ENCODE data around the gene PMS1.
"Not testable (repeated sequence)": the region's sequence is repeated elsewhere in the genome, so short reads cannot be mapped to it uniquely, and the experiment has no call there.

Gene PMS1

GRCh38 chr2:189783927-189784867 lies at the start of gene PMS1, which contains the start of gene ORMDL1:
PMS1 (plus strand) TSS chr2:189784450; CDS start chr2:189791810, 7,360 bp downstream.
ORMDL1 (minus strand) TSS chr2:189784339; CDS start chr2:189782595, 1,744 bp downstream.
- Histone ChIP-seq H3K4me3 (ENCODE audit: low read length) (peak within 1 kb of the TSS; percentile 96), H3K27ac (ENCODE audit: low read length) (peak within 1 kb of the TSS; percentile 90), H3K9me3 (ENCODE audit: insufficient read depth, low read depth, low read length) (no peaks in the 10 kb centered on the region), H3K9ac (ENCODE audit: low read depth, low read length) (peak within 1 kb of the TSS; percentile 97), H3K4me1 (ENCODE audit: insufficient read depth, low read length) (0 out of 2 replicates have a peak, but pooled peaks cover 3% of the 10 kb centered on the region), H3K36me3 (ENCODE audit: insufficient read depth, low read depth, low read length) (peaks cover 46% of the 10 kb centered on the region), H3K27me3 (ENCODE audit: insufficient read depth, low read length) (no peaks in the 10 kb centered on the region)

- Histone ChIP-seq H3K4me3 (ENCODE audit: low read length) (no peak overlapping the region), H3K9me3 (ENCODE audit: insufficient read depth, low read depth, low read length) (no peaks in the 10 kb centered on the region), H3K4me1 (ENCODE audit: insufficient read depth, low read length) (no peaks in the 10 kb centered on the region), H3K9ac (ENCODE audit: low read depth, low read length) (no peak overlapping the region), H3K36me3 (ENCODE audit: insufficient read depth, low read depth, low read length) (peaks cover 25% of the 10 kb centered on the region), H3K27me3 (ENCODE audit: insufficient read depth, low read length) (no peaks in the 10 kb centered on the region), H3K27ac (ENCODE audit: low read length) (no peak overlapping the region)
These were observed 33.1 kb upstream of the PMS1 start for GRCh38 chr2:189751080-189751658.

DNA sequence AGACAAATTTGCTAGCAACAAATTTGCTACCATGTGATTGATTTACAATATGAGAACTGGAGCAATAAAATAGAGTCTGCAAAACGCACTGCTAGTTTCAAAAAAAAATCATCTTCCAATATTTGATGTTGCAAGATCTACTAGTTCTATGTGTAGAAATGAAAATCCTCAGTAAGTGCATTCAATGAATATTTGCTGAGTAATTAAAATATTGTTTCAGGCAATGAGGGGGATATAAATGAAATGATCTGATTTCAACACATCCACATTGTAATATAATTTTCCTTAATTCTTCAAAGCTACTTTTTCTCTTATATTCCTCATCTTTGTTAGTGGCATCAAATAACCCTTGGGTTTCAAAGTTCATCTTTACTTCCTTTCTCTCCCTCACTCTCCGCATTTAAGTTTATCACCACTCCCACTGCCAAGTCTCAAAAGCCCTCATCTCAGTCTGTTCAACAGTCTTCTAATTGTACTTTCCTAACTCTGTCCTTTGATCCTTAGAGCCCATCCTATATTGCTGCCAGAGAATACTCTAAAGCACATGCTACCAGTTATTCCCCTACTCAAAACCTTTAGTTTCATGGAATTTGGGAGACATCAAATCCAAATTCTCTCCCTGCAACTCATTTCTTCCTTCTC lies 27.8 kb upstream of the PMS1 start:
- no peaks in the 10 kb centered on the region for H3K9me3 ChIP-seq (ENCODE audit: insufficient read depth, low read depth, low read length)
- H3K9ac ChIP-seq (ENCODE audit: low read depth, low read length): no peak overlapping the region
- peaks cover 14% of the 10 kb centered on the region for H3K36me3 ChIP-seq (ENCODE audit: insufficient read depth, low read depth, low read length)
- H3K27ac ChIP-seq (ENCODE audit: low read length): no peak overlapping the region
- H3K27me3 ChIP-seq (ENCODE audit: insufficient read depth, low read length): no peaks in the 10 kb centered on the region
- no peaks in the 10 kb centered on the region for H3K4me1 ChIP-seq (ENCODE audit: insufficient read depth, low read length)
- no peak overlapping the region for H3K4me3 ChIP-seq (ENCODE audit: low read length)

DNA sequence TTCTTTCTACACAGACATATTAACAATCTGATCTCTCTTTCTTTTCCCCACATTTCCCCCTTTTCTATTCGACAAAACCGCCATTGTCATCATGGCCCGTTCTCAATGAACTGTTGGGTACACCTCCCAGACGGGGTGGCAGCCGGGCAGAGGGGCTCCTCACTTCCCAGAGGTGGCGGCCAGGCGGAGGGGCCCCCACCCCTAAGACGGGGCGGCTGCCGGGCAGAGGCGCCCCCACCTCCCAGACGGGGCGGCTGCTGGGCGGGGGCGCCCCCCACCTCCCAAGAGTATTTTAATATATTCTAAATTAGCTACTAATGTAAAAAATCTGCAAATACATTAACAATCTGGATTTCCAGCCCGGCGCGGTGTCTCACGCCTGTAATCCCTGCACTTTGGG lies 24.1 kb upstream of the PMS1 start:
- H3K27ac ChIP-seq (ENCODE audit: low read length); H3K4me3 ChIP-seq (ENCODE audit: low read length); H3K36me3 ChIP-seq (ENCODE audit: insufficient read depth, low read depth, low read length); H3K4me1 ChIP-seq (ENCODE audit: insufficient read depth, low read length); H3K9me3 ChIP-seq (ENCODE audit: insufficient read depth, low read depth, low read length); H3K9ac ChIP-seq (ENCODE audit: low read depth, low read length); H3K27me3 ChIP-seq (ENCODE audit: insufficient read depth, low read length): not testable (repeated sequence)

GRCh38 chr2:189762229-189762550 lies 22.1 kb upstream of the PMS1 start:
- H3K27ac ChIP-seq (ENCODE audit: low read length): peak overlapping the region; percentile 86

GRCh38 chr2:189762551-189763298 lies 21.5 kb upstream of the PMS1 start, which contains the start of gene OSGEPL1:
OSGEPL1 (minus strand) TSS chr2:189762792; CDS start chr2:189761640, 1,152 bp downstream.
- Histone ChIP-seq H3K9ac (ENCODE audit: low read depth, low read length) (peak within 1 kb of the TSS; percentile 97), H3K9me3 (ENCODE audit: insufficient read depth, low read depth, low read length) (no peaks in the 10 kb centered on the region), H3K27ac (ENCODE audit: low read length) (peak within 1 kb of the TSS; percentile 86), H3K27me3 (ENCODE audit: insufficient read depth, low read length) (no peaks in the 10 kb centered on the region), H3K36me3 (ENCODE audit: insufficient read depth, low read depth, low read length) (peaks cover 11% of the 10 kb centered on the region), H3K4me1 (ENCODE audit: insufficient read depth, low read length) (no peaks in the 10 kb centered on the region), H3K4me3 (ENCODE audit: low read length) (peak within 1 kb of the TSS; percentile 93)

More at GRCh38 chr2:189762229-189762550, 22.1 kb upstream of the PMS1 start:
- Histone ChIP-seq H3K9me3 (ENCODE audit: insufficient read depth, low read depth, low read length) (no peaks in the 10 kb centered on the region), H3K4me1 (ENCODE audit: insufficient read depth, low read length) (no peaks in the 10 kb centered on the region), H3K4me3 (ENCODE audit: low read length) (peak overlapping the region; percentile 93), H3K36me3 (ENCODE audit: insufficient read depth, low read depth, low read length) (peaks cover 6% of the 10 kb centered on the region), H3K27me3 (ENCODE audit: insufficient read depth, low read length) (no peaks in the 10 kb centered on the region), H3K9ac (ENCODE audit: low read depth, low read length) (peak overlapping the region; percentile 97)

DNA sequence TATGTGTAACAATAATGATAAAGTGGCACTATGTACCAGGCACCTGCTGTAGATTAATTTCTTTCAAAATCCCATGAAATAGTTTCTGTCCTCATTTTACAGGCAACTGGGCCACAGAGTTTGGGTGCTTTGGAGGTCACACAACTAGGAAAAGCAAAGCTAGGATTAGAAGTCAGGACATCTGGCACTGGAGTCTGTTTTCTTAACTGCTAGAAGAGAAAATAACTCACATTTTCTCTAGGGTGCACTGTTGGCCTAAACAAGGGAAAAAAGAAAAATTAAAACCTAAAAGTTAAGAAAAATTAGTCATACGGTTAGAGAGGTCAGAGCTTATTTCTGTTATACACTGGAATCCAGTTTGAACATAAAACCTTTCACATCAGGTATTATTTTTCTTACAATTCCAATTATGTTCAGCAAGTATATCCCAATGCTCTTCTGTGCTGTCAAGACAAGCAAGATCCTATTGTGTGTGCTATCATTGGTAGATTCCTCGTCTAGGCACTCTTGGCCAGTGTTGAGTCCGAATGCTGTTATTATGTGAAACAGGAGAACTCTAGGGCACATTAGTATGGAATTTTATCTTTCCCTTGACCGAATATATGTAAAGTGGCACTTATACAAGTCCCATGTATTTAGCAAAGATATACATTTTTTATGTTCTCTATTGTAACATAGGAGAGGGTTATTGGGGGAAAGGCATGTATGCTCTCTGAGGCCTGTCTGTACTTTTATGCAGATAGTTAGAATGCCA lies 20.2 kb upstream of the PMS1 start:
- Histone ChIP-seq H3K9ac (ENCODE audit: low read depth, low read length) (peak overlapping the region; percentile 97; the same call in 1 of the 2 replicates), H3K4me1 (ENCODE audit: insufficient read depth, low read length) (no peaks in the 10 kb centered on the region), H3K4me3 (ENCODE audit: low read length) (peak overlapping the region; percentile 93; the same call in 1 of the 2 replicates), H3K36me3 (ENCODE audit: insufficient read depth, low read depth, low read length) (peaks cover 17% of the 10 kb centered on the region), H3K27me3 (ENCODE audit: insufficient read depth, low read length) (no peaks in the 10 kb centered on the region), H3K9me3 (ENCODE audit: insufficient read depth, low read depth, low read length) (no peaks in the 10 kb centered on the region), H3K27ac (ENCODE audit: low read length) (no peak overlapping the region)

DNA sequence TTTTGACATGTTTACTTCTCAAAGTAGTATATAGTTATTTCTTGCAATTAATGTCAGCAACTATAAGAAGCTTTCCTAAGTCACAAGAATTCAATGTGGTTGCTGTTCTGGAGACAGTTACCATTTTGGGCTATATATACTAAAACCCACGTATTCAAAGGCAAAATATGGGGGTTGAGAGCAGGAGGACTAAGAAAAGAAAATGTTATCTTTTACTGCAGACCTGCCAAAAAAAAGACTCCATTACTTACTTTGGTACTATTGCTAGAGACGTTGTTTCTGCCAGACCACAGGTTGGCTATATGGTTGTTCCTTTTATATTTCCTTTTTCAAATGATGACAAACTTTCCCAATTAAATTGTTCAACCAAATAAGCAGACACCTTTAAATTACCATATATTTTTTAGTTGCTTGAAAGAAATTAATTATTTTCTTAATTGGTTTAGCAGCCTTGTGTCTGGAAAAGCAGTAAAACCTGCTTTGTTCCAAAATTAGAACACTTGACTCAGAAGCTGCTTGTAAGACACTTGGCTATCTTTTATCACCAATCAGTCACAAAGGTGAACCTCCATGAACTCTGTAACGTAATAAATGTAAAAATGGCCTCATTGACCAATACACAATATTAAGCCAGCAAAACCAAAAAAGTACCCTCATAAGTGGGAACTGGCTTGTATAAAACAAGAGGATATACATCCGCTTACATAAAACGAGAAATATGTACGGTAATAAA lies 13.5 kb upstream of the PMS1 start:
- Histone ChIP-seq H3K9ac (ENCODE audit: low read depth, low read length) (no peak overlapping the region), H3K27ac (ENCODE audit: low read length) (no peak overlapping the region), H3K4me3 (ENCODE audit: low read length) (no peak overlapping the region), H3K9me3 (ENCODE audit: insufficient read depth, low read depth, low read length) (no peaks in the 10 kb centered on the region), H3K36me3 (ENCODE audit: insufficient read depth, low read depth, low read length) (peaks cover 80% of the 10 kb centered on the region), H3K27me3 (ENCODE audit: insufficient read depth, low read length) (no peaks in the 10 kb centered on the region), H3K4me1 (ENCODE audit: insufficient read depth, low read length) (no peaks in the 10 kb centered on the region)

DNA sequence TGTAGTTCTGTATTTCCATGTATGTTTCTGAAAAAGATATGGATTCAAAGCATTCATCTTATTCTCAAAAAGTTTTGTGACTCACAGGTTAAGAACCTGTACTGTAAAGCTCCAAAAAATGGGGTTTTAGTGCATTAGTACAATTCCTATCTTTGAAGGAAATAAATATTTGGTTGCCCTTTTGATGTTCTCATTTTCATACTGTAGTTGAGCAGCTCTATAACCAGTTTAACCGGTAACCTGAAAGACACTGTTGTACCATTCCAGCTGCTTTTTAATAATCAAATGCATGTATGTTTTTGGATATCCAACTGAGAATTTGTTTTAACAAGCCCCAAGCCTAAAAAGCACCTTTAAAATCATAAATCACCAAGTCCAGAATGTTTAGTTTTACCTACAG lies 12.0 kb upstream of the PMS1 start:
- no peak overlapping the region for H3K4me3 ChIP-seq (ENCODE audit: low read length)
- H3K36me3 ChIP-seq (ENCODE audit: insufficient read depth, low read depth, low read length): peaks cover 88% of the 10 kb centered on the region
- no peak overlapping the region for H3K9ac ChIP-seq (ENCODE audit: low read depth, low read length)

GRCh38 chr2:189782221-189782671 lies 2.0 kb upstream of the PMS1 start:
- H3K36me3 ChIP-seq (ENCODE audit: insufficient read depth, low read depth, low read length): peaks cover 52% of the 10 kb centered on the region
- no peaks in the 10 kb centered on the region for H3K27me3 ChIP-seq (ENCODE audit: insufficient read depth, low read length)
- H3K9me3 ChIP-seq (ENCODE audit: insufficient read depth, low read depth, low read length): no peaks in the 10 kb centered on the region
- H3K9ac ChIP-seq (ENCODE audit: low read depth, low read length): peak overlapping the region; percentile 97; the same call in 1 of the 2 replicates
- H3K4me1 ChIP-seq (ENCODE audit: insufficient read depth, low read length): 0 out of 2 replicates have a peak, but pooled peaks cover 3% of the 10 kb centered on the region
- peak overlapping the region; percentile 96 for H3K4me3 ChIP-seq (ENCODE audit: low read length)
- H3K27ac ChIP-seq (ENCODE audit: low read length): no peak overlapping the region

More for the DNA sequence above, 12.0 kb upstream of the PMS1 start:
- no peaks in the 10 kb centered on the region for H3K9me3 ChIP-seq (ENCODE audit: insufficient read depth, low read depth, low read length)
- no peaks in the 10 kb centered on the region for H3K27me3 ChIP-seq (ENCODE audit: insufficient read depth, low read length)
- no peaks in the 10 kb centered on the region for H3K4me1 ChIP-seq (ENCODE audit: insufficient read depth, low read length)
- no peak overlapping the region for H3K27ac ChIP-seq (ENCODE audit: low read length)

Measured in iPS-20b (cell line).